Endothelial cell of coronary artery (primary cell): ENCODE data around the gene EGLN2. TPM values are rescaled to one million over a fixed set of nuclear protein-coding genes. Genes with fewer than 3 reads are reported as not detected.

Experiments used
- total RNA-seq: library from RNA; depleted of rRNA; stranded (reverse); fragments of >200 nt; gene quantifications from 2 replicates; pipeline ENCODE4 v1.2.3, GENCODE V29; 2014

Gene EGLN2
- total RNA-seq = 107 and 118 TPM in 2 replicates

GRCh38 chr19:40798683-40799557 is at the start of gene EGLN2:
Gene EGLN2 (plus strand): TSS chr19:40799191. CDS start chr19:40800573, 1,382 bp downstream.

GRCh38 chr19:40750058-40750873 is 48.7 kb upstream of the EGLN2 start, which contains the start of gene ACTMAP:
Gene ACTMAP (minus strand): TSS chr19:40750477. CDS start chr19:40749803, 674 bp downstream.

GRCh38 chr19:40750874-40751537 is 48.0 kb upstream of the EGLN2 start, which contains the start of gene SNRPA:
Gene SNRPA (plus strand): TSS chr19:40751203. CDS start chr19:40751409, 206 bp downstream.

GRCh38 chr19:40774916-40775631 is 23.9 kb upstream of the EGLN2 start, which contains the start of gene MIA:
Gene MIA (plus strand): TSS chr19:40775521. CDS start chr19:40775543, 22 bp downstream.

GRCh38 chr19:40777937-40778705 is 20.9 kb upstream of the EGLN2 start, which contains the start of gene RAB4B:
Gene RAB4B (plus strand): TSS chr19:40778247. CDS start chr19:40778376, 129 bp downstream.

GRCh38 chr19:40850277-40850676 is 51.3 kb downstream of the EGLN2 start, which contains the start of gene CYP2A6:
Gene CYP2A6 (minus strand): TSS chr19:40850447. CDS start chr19:40850426, 21 bp downstream.

Other genes starting within 250 kb of the EGLN2 start
- 23.8 and 25.1 TPM in 2 replicates for gene SHKBP1, start 222.3 kb upstream of the EGLN2 start, total RNA-seq
- 10.4 and 15.4 TPM in 2 replicates for gene LTBP4, start 197.8 kb upstream of the EGLN2 start, total RNA-seq
- gene NUMBL, start 108.5 kb upstream of the EGLN2 start, total RNA-seq = 14.0 and 20.6 TPM in 2 replicates
- 15.2 and 25.0 TPM in 2 replicates for gene COQ8B, start 82.3 kb upstream of the EGLN2 start, total RNA-seq
- gene ITPKC, start 82.1 kb upstream of the EGLN2 start, total RNA-seq = 15.0 and 20.7 TPM in 2 replicates
- gene ACTMAP, start 48.7 kb upstream of the EGLN2 start, total RNA-seq = 0.36 and 1.0 TPM in 2 replicates
- 48.4 and 51.1 TPM in 2 replicates for gene SNRPA, start 48.0 kb upstream of the EGLN2 start, total RNA-seq
- not detected in 2 replicates for gene MIA, start 23.7 kb upstream of the EGLN2 start, total RNA-seq
- gene RAB4B, start 20.9 kb upstream of the EGLN2 start, total RNA-seq = 5.6 and 7.7 TPM in 2 replicates
- not detected in 2 replicates for gene CYP2A6, start 51.3 kb downstream of the EGLN2 start, total RNA-seq
- gene CYP2A7, start 83.0 kb downstream of the EGLN2 start, total RNA-seq = not detected in 2 replicates
- gene CYP2B6, start 192.1 kb downstream of the EGLN2 start, total RNA-seq = not detected in 2 replicates